Caco-2 (cell line): ENCODE measurements around the gene ABO. TPM values are rescaled to one million over a fixed set of nuclear protein-coding genes. Genes with fewer than 3 reads are reported as not detected.
A peak's percentile ranks its signal among the peaks of the same experiment; 100 is the strongest.

ENCODE experiments used
- BruUV-seq: library from RNA; stranded (reverse); fragments of 400-500 nt; replicated peaks from 2 replicates; lab custom pipeline; 2021; lab: Mats Ljungman, UMichigan
- CTCF ChIA-PET: fragments of 300-600 bp; sonication (Branson Sonifier 250); formaldehyde crosslinking; loops from one replicate; lab custom pipeline; 2022; ENCODE audit warnings: antibody characterized with exemption; lab: Charles Lee
- POLR2A ChIA-PET: fragments of 300-600 bp; sonication (Branson Sonifier 250); formaldehyde crosslinking; loops from one replicate; lab custom pipeline; 2022; ENCODE audit warnings: antibody characterized with exemption; lab: Charles Lee
- DNase-seq, 2 experiments: peaks; one replicate each; pipeline versions ENCODE4 v3.0.0 to v3.0.0-alpha.2; 2020 to 2022
- H3K27me3 ChIP-seq: replicated peaks from 2 replicates; pipeline ENCODE4 v1.6.0; 2011; ENCODE audit warnings: low read length; ENCODE audit not compliant: control insufficient read depth, insufficient read depth
- H3K36me3 ChIP-seq: 2 replicates; pipeline ENCODE4 v1.5.1; 2011; ENCODE audit warnings: low read length; ENCODE audit not compliant: control insufficient read depth, insufficient read depth
- H3K4me1 ChIP-seq: fragments of 250-450 bp; sonication (Bioruptor Pico); 2 replicates; pipeline ENCODE4 v1.5.1; 2020; ENCODE audit warnings: mild to moderate bottlenecking
- H3K4me3 ChIP-seq: 2 replicates; pipeline ENCODE4 v1.5.1; 2011; ENCODE audit warnings: low read depth, mild to moderate bottlenecking, control low read depth, low read length
- H3K9me3 ChIP-seq: fragments of 250-450 bp; sonication (Bioruptor Pico); 2 replicates; pipeline ENCODE4 v1.5.1; 2020; ENCODE audit warnings: mild to moderate bottlenecking, moderate library complexity
- H3K27ac Mint-ChIP-seq: one replicate; pipeline ENCODE4 v1.8.0; 2022; ENCODE audit warnings: mixed read lengths; ENCODE audit not compliant: unreplicated experiment
- H3K27me3 Mint-ChIP-seq: one replicate; pipeline ENCODE4 v1.8.0; 2022; ENCODE audit warnings: mixed read lengths; ENCODE audit not compliant: insufficient read depth, unreplicated experiment
- H3K36me3 Mint-ChIP-seq: one replicate; pipeline ENCODE4 v1.8.0; 2022; ENCODE audit warnings: mild to moderate bottlenecking, mixed read lengths; ENCODE audit not compliant: insufficient read depth, unreplicated experiment
- H3K4me1 Mint-ChIP-seq: one replicate; pipeline ENCODE4 v1.8.0; 2022; ENCODE audit warnings: low read depth, mixed read lengths; ENCODE audit not compliant: unreplicated experiment
- H3K4me3 Mint-ChIP-seq: one replicate; pipeline ENCODE4 v1.8.0; 2022; ENCODE audit warnings: mild to moderate bottlenecking, moderate library complexity, mixed read lengths; ENCODE audit not compliant: unreplicated experiment
- H3K9me3 Mint-ChIP-seq: one replicate; pipeline ENCODE4 v1.8.0; 2022; ENCODE audit warnings: mixed read lengths; ENCODE audit not compliant: unreplicated experiment
- CTCF ChIP-seq, 2 experiments: fragments of 200-600 bp in 1 of 2; IDR thresholded peaks; 1 replicate in 1 of 2; 2 replicates in 1 of 2; pipeline versions ENCODE4 v1.5.1 to v1.8.0; 2011 to 2022; ENCODE audit warnings: antibody characterized with exemption in 1 of 2, control low read depth in 1 of 2, inconsistent platforms in 1 of 2, low read depth in 1 of 2, low read length in 1 of 2, mild to moderate bottlenecking in 1 of 2, moderate library complexity in 1 of 2; ENCODE audit not compliant: insufficient read depth in 1 of 2, severe bottlenecking in 1 of 2, unreplicated experiment in 1 of 2
- intact Hi-C: fragments of 100-400 bp; cut with micrococcal nuclease; formaldehyde crosslinking; loops from one replicate; pipeline ENCODE4 v1.10.0; 2022; ENCODE audit not compliant: unreplicated experiment
- total RNA-seq: library from RNA; stranded (reverse); gene quantifications from 2 replicates; pipeline ENCODE4 v1.2.3, GENCODE V29; 2022

The ABO gene
- total RNA-seq, 1 experiment from 2014 or later, result not detected

GRCh38 chr9:133294257-133294656, 19.3 kb upstream of the ABO start:
- H3K4me3 Mint-ChIP-seq, result no peak overlapping the region
- ChIA-PET POLR2A (no interaction called here), CTCF (no interaction called here)
- no peak for DNase-seq
- no peak overlapping the region for H3K4me3 ChIP-seq
- peaks cover 24% of the 10 kb centered on the region for H3K9me3 ChIP-seq
- no peak overlapping the region for H3K27ac Mint-ChIP-seq
- intact Hi-C loops, result no loop called here
- no peaks in the 10 kb centered on the region for H3K27me3 ChIP-seq
- no peaks in the 10 kb centered on the region for H3K36me3 Mint-ChIP-seq
- no peaks in the 10 kb centered on the region for H3K27me3 Mint-ChIP-seq
- H3K9me3 Mint-ChIP-seq, result peaks cover 45% of the 10 kb centered on the region
- no peak for TF ChIP-seq CTCF (IDR thresholded peaks at IDR 0.05; ENCODE audit: insufficient read depth in 1 of 2, low read depth in 1 of 2, low read length in 1 of 2, severe bottlenecking in 1 of 2, unreplicated experiment in 1 of 2)
- H3K36me3 ChIP-seq, result no peaks in the 10 kb centered on the region
- H3K4me1 Mint-ChIP-seq, result no peaks in the 10 kb centered on the region
- no peaks in the 10 kb centered on the region for H3K4me1 ChIP-seq
- no TSS peak for BruUV-seq

DNA sequence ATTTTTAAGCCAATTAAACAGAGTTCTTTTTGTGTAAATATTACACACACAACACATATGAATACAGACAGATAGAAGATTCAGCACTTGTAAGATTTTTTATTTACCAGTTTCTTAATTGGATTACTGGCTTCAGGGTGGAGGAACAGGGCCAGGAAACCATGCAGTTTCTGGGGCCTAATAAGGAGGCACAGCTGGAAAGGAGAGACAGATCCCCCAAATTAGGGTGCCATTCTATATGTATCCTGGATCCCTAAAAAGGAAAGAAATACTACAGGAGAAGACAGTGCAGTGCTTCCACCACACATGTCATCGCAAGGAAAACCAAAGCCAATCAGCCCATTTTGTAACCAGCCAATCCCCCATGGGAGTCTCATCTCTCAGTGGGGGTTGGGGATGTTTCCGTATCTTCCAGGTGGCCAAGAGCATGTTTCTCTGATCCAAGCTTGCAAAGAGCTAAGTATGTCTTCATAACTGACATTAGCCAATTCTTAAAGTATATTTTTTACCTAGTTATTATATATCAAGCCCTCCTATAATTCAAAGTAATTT, 15.8 kb upstream of the ABO start:
- ChIA-PET POLR2A (no interaction called here), CTCF (no interaction called here)
- Histone ChIP-seq H3K9me3 (peaks cover 24% of the 10 kb centered on the region), H3K4me3 (no peak overlapping the region), H3K36me3 (no peaks in the 10 kb centered on the region), H3K27me3 (no peaks in the 10 kb centered on the region), H3K4me1 (no peaks in the 10 kb centered on the region)
- Mint-ChIP-seq H3K4me1 (no peaks in the 10 kb centered on the region), H3K27me3 (no peaks in the 10 kb centered on the region), H3K4me3 (no peak overlapping the region), H3K36me3 (no peaks in the 10 kb centered on the region), H3K9me3 (peaks cover 53% of the 10 kb centered on the region), H3K27ac (no peak overlapping the region)
- peak in 1 of 2 experiments; percentile 24 for DNase-seq
- intact Hi-C loops, result no loop called here
- BruUV-seq, result no TSS peak
- no peak for TF ChIP-seq CTCF (IDR thresholded peaks at IDR 0.05; ENCODE audit: insufficient read depth in 1 of 2, low read depth in 1 of 2, low read length in 1 of 2, severe bottlenecking in 1 of 2, unreplicated experiment in 1 of 2)

DNA sequence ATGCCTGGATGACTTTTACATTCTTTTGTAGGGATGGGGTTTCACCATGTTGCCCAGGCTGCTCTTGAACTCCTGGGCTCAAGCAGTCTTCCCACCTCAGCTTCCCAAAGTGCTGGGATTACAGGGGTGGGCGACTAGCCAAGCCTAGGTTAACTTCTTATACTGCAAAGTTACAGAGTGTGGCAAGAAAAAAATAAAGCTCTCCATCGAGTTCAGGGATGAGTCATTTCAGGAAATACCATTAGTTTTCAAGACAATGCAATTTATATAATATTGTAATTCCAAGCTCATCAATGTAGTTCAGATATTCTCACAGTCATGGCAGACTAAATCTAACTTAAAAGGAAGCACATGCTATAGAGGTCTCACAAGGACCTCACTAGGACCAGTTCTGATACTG, 11.5 kb upstream of the ABO start:
- H3K9me3 Mint-ChIP-seq, result peaks cover 27% of the 10 kb centered on the region
- CTCF ChIA-PET, result no interaction called here
- H3K27me3 ChIP-seq, result no peaks in the 10 kb centered on the region
- intact Hi-C loops, result no loop called here
- no peak overlapping the region for H3K4me3 ChIP-seq
- no peaks in the 10 kb centered on the region for H3K36me3 ChIP-seq
- no peak overlapping the region for H3K27ac Mint-ChIP-seq
- no peaks in the 10 kb centered on the region for H3K4me1 Mint-ChIP-seq
- DNase-seq, result no peak
- H3K9me3 ChIP-seq, result peaks cover 13% of the 10 kb centered on the region
- no peaks in the 10 kb centered on the region for H3K36me3 Mint-ChIP-seq
- no peak overlapping the region for H3K4me3 Mint-ChIP-seq
- POLR2A ChIA-PET, result no interaction called here
- no peaks in the 10 kb centered on the region for H3K27me3 Mint-ChIP-seq
- no peak for TF ChIP-seq CTCF (IDR thresholded peaks at IDR 0.05; ENCODE audit: insufficient read depth in 1 of 2, low read depth in 1 of 2, low read length in 1 of 2, severe bottlenecking in 1 of 2, unreplicated experiment in 1 of 2)
- no TSS peak for BruUV-seq
- H3K4me1 ChIP-seq, result peaks cover 32% of the 10 kb centered on the region
